HG02840 (cell line): ENCODE results near the gene UBE3B.

Experiments
- ATAC-seq: cut with Tn5 transposase; IDR thresholded peaks from one replicate; pipeline ENCODE4 v1.9.1; 2021; ENCODE audit warnings: mild to moderate bottlenecking, moderate library complexity, moderate number of reproducible peaks; ENCODE audit not compliant: unreplicated experiment, low FRiP score

The UBE3B gene

GRCh38 chr12:109525279-109525585 is 47.8 kb downstream of the UBE3B start:
- ATAC-seq = no peak

GRCh38 chr12:109527489-109528123 is 50.2 kb downstream of the UBE3B start:
- ATAC-seq = no peak

GRCh38 chr12:109529691-109530640 is 52.5 kb downstream of the UBE3B start:
- ATAC-seq = no peak

GRCh38 chr12:109531411-109531810 is 54.0 kb downstream of the UBE3B start:
- ATAC-seq = no peak

GRCh38 chr12:109532721-109533486 is 55.5 kb downstream of the UBE3B start:
- ATAC-seq = no peak

- ATAC-seq = no peak
These were observed 56.0 kb downstream of the UBE3B start for GRCh38 chr12:109533487-109533740.

- ATAC-seq = no peak
These were observed 57.0 kb downstream of the UBE3B start for GRCh38 chr12:109534456-109534855.

GRCh38 chr12:109535231-109535862 is 57.9 kb downstream of the UBE3B start:
- no peak for ATAC-seq

GRCh38 chr12:109535863-109536250 is 58.4 kb downstream of the UBE3B start:
- no peak for ATAC-seq

- ATAC-seq = no peak
These were observed 59.7 kb downstream of the UBE3B start for GRCh38 chr12:109537136-109537535.

- ATAC-seq = no peak
These were observed 60.9 kb downstream of the UBE3B start for GRCh38 chr12:109538191-109538863.

GRCh38 chr12:109539508-109539907 is 62.1 kb downstream of the UBE3B start:
- no peak for ATAC-seq

GRCh38 chr12:109540526-109541412 is 63.3 kb downstream of the UBE3B start:
- ATAC-seq = no peak

- no peak for ATAC-seq
These were observed 63.9 kb downstream of the UBE3B start for GRCh38 chr12:109541413-109541726.

GRCh38 chr12:109542014-109542413 is 64.6 kb downstream of the UBE3B start:
- no peak for ATAC-seq

- ATAC-seq = no peak
These were observed 65.4 kb downstream of the UBE3B start for GRCh38 chr12:109542876-109543275.

GRCh38 chr12:109544955-109545531 is 67.6 kb downstream of the UBE3B start:
- ATAC-seq = no peak

GRCh38 chr12:109545826-109546225 is 68.4 kb downstream of the UBE3B start:
- no peak for ATAC-seq

- ATAC-seq = no peak
These were observed 69.9 kb downstream of the UBE3B start for GRCh38 chr12:109547286-109547685.
